Stimulated activated CD8-positive, alpha-beta memory T cell treated with anti-CD3 and anti-CD28 coated beads, Interleukin-12 subunit alpha, Interleukin-12 subunit beta, amount 100 ng/mL, for 24 hours (primary cell): Measurements from ENCODE around the gene CACNA1A.
"Not testable (repeated sequence)": the region's sequence is repeated elsewhere in the genome, so short reads cannot be mapped to it uniquely, and the experiment has no call there.

Experiments used
- DNase-seq: peaks from one replicate; pipeline ENCODE4 v3.0.0-alpha.2; 2020; ENCODE audit errors: extremely low read depth

The CACNA1A gene

DNA sequence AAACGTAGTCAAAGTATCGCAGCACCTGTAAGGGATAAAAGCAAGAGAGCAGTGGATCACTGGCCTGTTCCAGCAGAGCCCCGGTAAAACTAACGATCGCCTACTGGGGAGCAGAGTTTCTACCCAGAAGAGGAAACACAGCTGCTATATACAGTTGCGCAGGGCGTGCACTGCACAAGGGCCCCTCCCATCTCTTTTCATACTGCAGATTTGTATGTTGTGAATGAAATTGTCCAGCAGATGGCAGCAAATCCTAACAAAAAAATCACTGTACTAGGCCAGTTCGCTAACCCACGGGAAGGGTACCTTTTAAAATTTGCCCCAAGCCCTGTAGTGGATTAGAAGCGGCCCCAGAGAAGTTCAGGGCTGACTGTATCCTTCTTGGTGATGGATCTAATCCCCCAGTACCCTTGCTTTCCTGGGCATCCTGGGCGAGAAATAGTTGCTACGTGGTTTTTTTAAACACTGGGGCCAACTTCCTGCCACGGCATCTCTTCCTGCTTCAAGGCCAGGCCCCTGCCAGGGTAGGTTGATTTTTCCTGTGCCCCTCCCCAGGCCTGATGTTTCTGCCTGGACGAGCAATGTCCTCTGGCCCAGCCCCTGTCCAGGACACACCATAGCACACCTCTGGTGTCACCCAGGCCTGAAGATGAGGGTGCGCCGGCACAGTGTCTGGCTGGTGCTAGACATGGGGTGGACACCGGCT, 229.0 kb downstream of the CACNA1A start:
- DNase-seq: no peak

DNA sequence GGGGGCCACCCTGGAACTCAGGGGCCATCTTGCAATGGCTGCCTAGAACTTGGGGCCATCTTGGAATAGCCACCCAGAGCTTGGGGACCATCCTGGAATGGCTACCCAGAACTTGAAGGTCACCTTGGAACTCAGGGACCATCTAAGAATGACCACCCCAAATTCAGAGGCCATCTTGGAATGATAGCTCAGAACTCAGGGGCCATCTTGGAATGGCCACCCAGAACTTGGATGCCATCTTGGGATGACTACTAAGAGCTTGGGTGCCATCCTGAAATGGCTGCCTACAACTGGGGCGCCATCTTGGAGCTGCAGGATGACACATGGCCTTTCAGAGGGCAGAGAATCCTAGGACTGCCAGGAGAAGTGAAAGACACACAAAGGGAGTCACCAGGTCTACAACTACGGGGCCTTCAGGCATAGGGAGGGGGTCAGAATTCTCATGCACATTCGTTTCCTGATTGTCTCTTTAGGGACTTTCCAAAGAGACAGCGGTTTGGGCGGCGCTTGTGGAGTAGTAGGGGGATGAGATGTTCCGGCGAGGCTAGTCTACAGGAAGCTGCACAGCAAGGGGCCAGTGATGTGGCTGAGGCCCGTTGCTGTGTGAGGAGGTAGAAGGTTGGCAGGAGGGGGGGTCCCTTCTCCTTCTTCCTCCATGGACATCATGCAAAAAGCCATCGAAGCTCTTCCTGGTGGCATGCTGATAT, 231.1 kb downstream of the CACNA1A start:
- DNase-seq: no peak

DNA sequence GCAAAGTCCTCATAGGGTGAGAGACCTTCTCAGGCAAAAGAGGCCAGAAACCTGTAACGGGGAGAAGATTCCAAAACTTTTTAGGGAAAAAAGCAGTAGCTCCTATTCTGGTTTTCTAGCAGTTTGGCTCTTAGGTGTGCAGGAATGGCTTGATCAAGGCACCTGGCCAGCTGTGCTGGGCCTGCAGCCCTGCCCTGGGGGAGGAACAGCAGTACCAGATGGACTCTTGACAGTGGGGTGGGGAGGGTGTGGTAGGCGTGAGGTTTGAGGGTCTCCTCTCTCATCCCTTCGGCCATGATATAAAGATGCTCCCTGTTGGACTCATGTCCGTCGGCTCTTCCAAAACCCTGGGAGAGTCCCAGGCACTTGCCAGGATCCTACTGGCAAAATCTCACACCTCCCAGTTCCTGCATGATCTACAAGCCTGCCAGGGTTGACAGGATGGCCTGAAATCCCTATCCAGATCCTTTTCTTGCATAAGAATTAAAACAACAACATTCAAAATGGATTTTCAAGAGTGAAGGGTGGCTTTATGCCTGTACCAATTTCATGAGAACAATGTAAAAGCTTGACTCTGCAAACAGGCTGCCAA, 235.7 kb downstream of the CACNA1A start:
- no peak for DNase-seq

DNA sequence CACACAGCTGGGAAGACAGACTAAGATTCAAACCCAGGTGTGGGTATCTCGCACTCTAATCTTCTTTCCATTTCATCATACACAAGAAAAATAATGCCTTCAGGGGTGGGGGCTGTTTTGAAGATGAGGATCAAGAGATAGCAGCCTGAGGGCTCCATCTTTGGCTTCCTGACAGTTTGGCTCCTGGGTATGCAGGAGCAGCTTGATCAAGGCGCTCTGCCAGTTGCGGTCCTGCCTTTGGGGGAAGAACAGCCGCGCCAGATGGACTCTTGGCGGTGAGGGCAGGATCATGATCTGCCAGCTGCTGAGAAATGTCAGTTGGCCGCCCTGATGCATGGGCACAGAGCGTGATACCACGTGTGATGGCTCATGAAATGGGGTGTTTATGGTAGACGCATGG, 236.9 kb downstream of the CACNA1A start:
- DNase-seq: no peak

DNA sequence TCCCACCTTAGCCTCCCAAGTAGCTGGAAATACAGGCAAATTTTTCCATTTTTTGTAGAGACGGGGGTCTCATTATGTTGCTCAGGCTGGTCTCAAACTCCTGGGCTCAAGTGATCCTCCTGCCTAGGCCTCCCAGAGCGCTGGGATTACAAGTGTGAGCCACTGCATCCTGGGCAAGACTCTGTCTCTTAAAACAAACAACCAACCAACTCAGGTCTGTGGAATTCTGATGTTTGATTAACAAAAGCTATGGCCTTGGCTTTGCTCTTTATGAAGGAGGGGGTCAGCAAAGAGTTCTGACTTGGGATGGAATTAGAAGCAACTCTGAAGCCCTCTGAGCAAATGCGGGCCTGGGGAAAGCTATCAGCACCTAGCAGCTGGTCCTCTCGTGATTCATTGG, 238.4 kb downstream of the CACNA1A start:
- DNase-seq: no peak

DNA sequence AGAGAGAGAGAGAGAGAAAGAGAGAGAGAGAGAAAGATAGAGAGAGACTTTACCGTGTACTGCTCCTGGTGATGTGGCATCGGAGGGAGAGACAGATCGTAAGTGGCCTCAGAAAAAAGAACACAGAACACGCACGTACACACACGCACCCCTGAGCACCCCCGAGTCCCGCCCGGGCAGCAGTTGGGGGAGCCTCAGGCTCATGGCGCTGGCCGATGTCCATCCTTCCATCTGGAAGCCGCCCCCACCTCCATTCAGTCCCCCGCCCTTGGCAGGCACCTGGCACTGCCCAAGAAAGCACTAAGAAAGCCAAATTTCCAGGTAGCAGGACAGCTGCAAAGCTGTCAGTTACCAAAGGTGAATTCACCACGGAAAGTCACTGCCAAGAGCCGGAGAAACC, 239.1 kb downstream of the CACNA1A start:
- no peak for DNase-seq

DNA sequence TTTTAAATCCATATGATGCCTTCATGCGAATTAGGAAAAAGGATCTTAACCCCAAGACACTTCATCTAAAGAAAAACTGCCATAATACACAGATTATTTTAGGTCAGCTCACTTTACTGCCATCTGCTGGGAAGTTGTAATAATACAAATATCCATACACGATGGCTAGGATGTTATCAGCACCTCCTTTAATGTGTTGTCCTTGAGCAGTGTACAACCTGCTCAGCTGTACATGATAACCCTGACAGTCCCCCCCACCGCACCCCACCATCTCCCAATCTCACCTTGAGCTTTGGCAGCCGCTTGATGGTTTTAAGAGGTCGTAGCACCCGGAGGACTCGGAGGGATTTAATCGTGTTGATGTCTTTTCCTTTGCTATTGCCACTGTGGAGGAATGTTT, 243.8 kb downstream of the CACNA1A start:
- no peak for DNase-seq

DNA sequence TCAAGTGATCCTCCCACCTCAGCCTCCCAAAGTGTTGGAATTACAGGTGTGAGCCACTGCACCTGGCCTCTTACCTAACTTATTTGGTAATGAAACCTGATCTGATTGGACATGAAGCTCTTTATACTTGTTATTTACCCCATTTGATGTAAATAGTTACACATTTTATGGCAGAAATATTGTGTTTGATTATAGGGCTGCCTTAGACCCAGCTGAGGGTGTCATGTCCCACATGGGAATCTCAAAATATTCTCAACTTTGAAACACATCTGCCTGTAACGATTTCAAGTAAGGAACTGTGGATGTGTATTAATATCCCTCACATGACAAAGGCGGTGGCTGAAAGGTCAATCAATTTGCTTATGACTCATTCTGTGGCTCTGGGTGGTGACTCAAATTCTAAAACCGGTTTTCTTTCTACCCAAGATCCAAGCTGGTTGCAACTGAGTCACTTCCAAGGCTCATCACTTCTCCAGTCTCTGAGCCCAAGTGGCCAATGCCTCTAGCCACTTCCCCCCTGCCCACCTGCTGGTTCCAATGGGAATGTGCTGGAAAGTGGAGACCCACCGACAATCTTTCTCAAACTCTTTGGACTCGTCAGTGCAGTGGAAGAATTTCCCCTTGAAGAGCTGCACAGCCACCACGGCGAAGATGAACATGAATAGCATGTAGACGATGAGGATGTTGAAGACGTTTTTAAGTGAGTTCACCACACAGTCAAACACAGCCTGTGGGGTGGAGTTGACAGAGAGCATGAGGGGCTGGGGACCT, 245.2 kb downstream of the CACNA1A start:
- DNase-seq: no peak

DNA sequence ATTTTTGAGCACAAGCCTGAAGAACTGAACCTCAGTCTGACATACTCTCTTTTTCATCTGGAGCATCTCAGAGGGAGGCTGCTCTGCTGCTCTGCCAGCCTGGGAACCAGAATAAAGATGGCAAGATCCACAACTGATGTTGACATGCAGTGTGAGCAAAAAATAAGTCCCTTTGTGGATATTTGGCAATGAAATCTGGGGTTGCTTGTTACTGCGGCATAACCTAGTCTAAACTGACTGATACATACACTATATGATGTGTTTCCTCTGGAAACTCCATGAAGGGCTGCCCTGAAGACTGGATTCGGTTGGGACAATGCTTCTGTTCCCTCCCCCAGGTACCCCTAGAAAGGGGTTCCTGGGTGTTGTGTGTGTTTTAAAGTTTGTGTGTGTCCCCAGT, 249.4 kb downstream of the CACNA1A start:
- DNase-seq: no peak

DNA sequence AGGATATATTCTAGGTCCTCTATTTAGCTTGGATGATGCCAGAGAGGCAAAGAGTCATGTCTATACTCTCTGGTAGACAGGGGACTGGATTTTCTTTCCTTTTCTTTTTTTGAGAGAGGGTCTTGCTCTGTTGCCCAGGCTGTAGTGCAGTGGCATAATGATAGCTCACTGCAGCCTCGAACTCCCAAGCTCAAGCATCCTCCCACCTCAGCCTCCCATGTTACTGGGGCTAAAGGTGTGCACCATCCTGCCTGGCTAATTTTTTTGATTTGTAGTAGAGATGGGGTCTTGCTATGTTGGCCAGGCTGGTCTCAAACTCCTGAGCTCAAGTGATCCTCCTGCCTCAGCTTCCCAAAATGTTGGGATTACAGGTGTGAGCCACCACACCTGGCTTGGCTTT, 249.9 kb downstream of the CACNA1A start:
- not testable (repeated sequence) for DNase-seq

DNA sequence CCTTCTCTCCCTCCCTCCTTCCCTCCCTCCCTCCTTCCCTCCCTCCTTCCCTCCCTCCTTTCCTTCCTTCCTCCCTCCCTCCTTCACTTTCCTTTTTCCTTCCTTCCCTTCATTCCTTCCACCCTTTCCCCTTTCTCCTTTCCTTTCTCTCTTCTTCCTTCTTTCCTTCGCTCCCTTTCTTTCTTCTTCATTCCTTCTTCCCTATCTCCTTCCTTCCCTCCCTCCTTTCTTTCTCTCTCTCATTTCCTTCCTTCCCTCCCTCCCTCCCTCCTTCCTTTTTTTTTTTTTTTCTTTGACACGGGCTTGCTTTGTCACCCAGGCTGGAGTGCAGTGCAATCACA, 250.6 kb downstream of the CACNA1A start:
- no peak for DNase-seq

DNA sequence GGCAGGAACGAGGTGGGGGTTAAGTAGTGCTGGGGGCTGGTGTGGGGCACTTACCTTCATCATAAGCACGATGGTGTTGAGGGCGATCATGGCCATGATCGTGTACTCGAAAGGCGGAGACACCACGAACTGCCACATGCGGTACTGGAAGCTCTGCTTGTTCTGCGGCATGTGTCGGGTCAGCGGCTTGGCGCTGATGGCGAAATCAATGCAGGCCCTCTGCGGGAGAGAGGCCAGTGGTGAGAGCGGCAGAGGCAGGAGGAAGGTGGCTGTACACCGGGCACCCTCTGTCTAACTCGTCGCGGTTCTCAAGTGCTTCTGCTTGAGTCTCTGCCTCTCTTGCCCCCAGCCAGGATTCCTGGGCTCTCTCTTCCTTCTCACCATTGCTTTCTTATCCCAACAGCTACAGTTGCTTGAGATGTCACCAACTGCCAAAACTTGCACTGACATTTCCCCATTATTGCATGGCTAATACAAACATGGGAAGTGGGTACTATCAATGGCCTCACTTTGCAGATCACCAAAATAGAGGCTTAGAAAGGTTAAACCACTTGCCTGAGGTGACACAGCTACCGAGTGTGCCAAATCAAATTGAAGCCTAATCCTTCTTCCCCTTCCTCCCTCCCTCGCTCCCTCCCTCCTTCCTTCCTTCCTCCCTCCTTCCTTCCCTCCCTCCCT, 251.1 kb downstream of the CACNA1A start:
- no peak for DNase-seq

DNA sequence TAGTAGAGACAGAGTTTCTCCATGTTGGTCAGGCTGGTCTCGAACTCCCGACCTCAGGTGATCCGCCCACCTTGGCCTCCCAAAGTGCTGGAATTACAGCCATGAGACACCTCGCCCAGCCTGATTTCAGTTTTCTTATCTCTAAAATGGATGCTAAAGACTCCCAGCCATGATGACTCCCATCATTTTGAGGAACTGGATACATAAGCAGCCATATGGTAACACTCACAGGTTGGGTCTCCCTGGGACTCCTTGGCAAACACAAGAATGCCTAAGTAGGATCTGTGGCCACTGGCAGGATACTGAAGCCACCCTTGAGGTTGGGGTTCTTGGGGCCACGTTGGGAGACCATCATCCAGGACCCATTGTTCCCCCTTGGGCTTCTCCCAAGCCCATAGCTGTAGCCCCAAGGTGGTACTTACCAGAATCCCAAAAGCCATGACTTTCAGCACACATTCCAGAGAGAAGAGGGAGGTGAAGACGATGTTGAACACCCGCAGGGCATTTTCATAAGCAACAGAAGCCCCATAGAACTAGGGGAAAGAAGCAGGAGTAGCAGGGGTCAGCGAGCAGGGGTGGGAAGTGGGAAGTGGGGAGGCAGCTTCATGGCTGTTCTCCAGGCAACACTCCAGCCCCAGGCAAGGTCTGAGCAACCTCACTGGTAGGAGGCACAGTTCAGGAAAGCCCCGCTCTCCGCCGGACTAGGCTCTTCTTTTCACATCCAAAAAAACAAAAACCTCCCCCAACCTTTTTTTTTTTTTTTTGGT, 253.5 kb downstream of the CACNA1A start:
- DNase-seq: no peak

DNA sequence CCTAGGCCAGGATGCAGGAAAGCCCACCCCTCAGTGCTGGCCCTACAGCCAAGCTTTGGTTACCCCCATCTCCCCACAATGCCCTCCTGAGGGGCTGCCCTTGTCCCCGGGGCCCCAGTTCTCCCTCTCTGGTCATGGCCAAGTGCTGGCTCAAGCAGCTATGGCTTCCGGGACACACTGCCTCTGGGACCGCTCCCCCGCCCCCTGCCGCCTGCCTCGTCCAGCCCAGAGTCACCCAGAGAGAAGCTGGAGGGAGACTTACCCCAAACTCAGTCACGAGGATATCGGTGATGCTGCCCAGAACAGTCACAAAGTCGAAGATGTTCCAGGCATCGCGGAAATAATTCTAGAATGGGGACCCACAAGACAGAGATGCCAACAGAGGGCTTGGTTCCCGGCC, 261.4 kb downstream of the CACNA1A start:
- DNase-seq: no peak

DNA sequence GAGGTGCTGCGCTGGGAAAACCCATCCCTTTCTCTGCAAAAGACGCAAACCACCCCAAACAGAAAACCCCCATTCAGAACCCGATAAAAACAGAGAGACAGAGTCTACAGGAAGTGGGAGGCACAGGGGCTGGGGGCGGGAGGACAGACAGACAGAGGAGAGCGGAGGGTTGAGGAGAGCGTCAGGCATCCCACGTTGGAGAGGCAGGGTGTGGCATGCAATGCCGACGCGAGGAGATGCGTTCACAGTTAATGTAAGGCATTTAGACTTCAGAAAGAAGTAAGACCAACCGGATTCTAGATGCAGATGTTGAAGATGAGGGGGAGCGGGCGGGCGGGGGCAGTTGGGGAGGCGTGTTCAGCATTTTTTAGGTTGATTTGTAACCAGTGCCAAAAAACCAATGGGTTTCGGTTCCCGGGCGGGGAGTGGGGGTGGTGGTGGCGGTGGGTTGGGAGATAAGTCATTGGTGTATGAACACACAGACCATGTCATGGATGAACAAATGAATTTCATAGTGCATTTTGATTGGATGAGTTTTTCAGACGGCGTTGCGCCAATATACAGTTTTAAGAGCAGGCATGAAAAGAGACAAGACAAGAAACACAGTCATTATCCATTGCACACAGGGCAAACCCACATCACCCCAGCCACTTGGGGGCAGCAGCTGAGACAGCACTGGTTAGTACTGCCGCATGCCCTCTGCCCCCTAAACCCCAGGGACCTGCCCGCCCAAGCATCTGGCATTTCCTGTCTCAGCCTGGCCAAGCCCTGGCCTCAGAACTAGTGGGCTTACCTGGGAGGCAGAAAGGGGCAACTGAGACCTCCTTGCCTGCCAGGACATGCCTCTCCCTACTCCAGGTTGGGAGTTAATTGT, 264.8 kb downstream of the CACNA1A start:
- peak; percentile 19 for DNase-seq

DNA sequence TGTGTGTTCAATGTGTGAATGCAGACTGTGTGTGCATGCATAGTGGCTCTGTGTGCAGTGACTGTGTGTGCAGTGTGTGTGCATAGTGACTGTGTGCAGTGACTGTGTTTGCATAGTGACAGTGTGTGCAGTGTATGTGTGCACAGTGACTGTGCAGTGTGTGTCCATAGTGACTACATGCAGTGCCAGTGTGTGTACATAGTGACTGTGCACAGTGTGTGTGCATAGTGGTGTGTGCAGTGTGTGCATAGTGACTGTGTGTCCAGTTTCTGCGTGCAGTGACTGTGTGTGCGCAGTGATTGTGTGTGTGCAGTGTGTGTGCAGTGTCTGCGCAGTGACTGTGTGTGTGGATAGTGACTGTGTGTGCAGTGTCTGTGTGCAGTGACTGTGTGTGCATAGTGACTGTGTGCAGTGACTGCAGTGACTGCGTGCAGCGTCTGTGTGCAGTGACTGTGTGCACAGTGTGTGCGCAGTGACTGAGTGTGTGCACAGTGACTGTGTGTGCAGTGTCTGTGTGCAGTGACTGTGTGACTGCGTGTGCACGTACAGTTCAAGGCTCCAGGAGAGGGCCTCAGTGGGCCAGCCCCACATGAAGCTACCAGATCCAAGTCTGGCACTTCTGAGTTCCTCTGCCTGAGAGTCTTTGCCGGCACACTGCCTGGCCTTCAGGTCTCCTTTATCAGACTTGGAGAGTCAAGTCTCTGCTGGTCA, 265.8 kb downstream of the CACNA1A start:
- DNase-seq: no peak

DNA sequence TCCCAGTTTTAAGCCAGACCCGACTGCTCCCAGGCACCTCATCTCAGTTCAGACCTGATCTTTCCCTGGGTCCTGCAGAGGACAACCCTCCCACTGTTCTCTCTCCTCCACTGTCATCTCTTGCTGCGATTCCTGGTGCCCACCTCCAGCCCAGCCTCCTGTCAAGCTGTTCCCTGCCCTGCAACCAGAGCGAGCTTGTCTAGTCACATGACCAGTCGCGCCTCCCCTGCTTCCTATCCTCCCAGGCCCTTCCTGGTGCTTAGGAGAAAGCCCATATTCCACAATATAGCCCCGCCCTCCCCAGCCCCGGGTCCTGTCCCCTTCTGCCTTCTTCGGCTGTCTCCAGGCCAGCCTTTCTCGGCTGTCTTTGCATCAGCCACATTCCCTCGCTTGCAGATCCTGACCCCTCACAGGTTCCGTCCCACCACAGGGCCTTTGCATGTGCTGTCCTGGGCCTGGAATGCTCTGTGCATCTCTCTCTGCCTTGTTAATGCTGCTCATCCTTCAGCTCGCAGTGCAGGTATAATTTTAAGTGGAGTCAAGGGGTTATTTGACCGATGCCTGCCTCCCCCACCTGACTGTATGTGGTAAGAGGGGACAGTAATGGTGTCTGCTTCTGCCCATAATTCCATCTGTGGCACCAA, 267.3 kb downstream of the CACNA1A start:
- DNase-seq: no peak

DNA sequence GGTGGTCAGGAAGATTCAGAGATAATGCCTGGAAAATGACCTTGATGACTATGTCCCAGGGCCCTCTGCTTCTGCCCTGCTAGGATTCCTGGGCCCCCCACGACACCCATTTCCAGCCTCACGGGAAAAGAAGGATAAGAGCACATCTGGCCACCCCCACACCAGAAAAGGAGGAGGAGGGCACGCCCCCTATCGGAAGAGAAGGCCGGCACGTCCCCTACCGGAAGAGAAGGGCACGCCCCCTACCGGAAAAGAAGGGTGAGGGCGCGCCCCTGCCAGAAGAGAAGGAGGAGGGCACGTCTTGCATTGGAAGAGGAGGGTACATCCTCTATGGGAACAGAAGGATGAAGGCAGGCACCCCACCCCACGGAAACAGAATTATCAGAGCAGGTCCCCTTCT, 271.8 kb downstream of the CACNA1A start:
- no peak for DNase-seq

DNA sequence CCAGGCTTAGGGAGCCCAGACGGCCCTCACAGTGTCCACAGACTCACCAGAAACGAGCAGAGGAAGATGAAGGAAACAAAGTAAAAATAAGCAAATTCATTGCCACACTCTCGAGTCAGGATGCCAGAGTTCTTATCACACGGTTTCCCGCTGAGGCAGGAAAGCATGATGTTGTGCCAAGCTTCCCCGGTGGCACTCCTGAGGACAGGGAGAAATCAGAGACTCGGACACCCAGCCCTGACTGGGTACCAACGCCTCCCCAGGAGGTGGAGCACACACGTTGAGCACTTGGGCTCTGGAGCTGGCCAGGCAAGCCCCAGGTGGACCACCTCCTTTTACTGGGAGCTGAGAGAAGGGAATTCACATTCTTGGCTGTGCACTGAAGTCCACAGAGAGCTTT, 274.6 kb downstream of the CACNA1A start:
- no peak for DNase-seq
